Sigmoid colon (tissue), 7 donors: ENCODE measurements around the gene PDGFRA. TPM values are rescaled to one million over a fixed set of nuclear protein-coding genes. Genes with fewer than 3 reads are reported as not detected.
A peak's percentile ranks its signal among the peaks of the same experiment; 100 is the strongest.

ENCODE experiments used
- DNase-seq: peaks from one replicate; pipeline ENCODE4 v3.0.0-alpha.2; 2019
- H3K27ac ChIP-seq, 4 donors: fragments of 200-600 bp; sonication (generic); one replicate each; pipeline ENCODE4 v1.5.1; 2016 to 2019; ENCODE audit warnings: mild to moderate bottlenecking in 1 of 4
- H3K27me3 ChIP-seq, 3 donors: fragments of 200-600 bp; sonication (generic); one replicate each; pipeline ENCODE4 v1.5.1; 2019; ENCODE audit warnings: mild to moderate bottlenecking in 1 of 3
- H3K36me3 ChIP-seq, 4 donors: fragments of 200-600 bp; sonication (generic); one replicate each; pipeline ENCODE4 v1.5.1; 2016 to 2019
- H3K4me1 ChIP-seq, 4 donors: fragments of 200-600 bp; sonication (generic); one replicate each; pipeline ENCODE4 v1.5.1; 2017 to 2019
- H3K4me3 ChIP-seq, 4 donors: fragments of 200-600 bp; sonication (generic); one replicate each; pipeline ENCODE4 v1.5.1; 2017 to 2019; ENCODE audit warnings: mild to moderate bottlenecking in 2 of 4, moderate library complexity in 1 of 4
- H3K9me3 ChIP-seq, 4 donors: fragments of 200-600 bp in 3 of 4; sonication (generic) in 3 of 4; one replicate each; pipeline versions ENCODE4 v1.5.1 to v1.6.1; 2013 to 2019
- EP300 ChIP-seq, 4 donors: sonication (generic); formaldehyde crosslinking; IDR thresholded peaks; one replicate each; pipeline ENCODE4 v1.6.1; 2017; ENCODE audit warnings: antibody characterized with exemption in 4 of 4
- POLR2A ChIP-seq, 2 donors: fragments of 450-650 bp; IDR thresholded peaks; one replicate each; pipeline ENCODE4 v1.6.1; 2016; ENCODE audit warnings: antibody characterized with exemption in 2 of 2, mild to moderate bottlenecking in 2 of 2, moderate library complexity in 2 of 2
- POLR2AphosphoS5 ChIP-seq, 4 donors: sonication (generic); formaldehyde crosslinking; IDR thresholded peaks; one replicate each; pipeline ENCODE4 v1.6.1; 2017; ENCODE audit warnings: antibody characterized with exemption in 4 of 4
- WGBS, 2 donors: extraction: QIAGEN DNeasy Blood & Tissue Kit; methylation state at CpG; one replicate each; pipeline ENCODE4 v1.1.7; 2013; 5-methylcytosine and 5-hydroxymethylcytosine counted together
- intact Hi-C: fragments of 100-400 bp; cut with DNase I; formaldehyde crosslinking; loops from one replicate; pipeline ENCODE4 v1.15.1; 2023
- polyA plus RNA-seq, 3 donors: library from polyadenylated mRNA; stranded (reverse); fragments of 200-250 nt; gene quantifications; one replicate each; pipeline ENCODE4 v1.2.3, GENCODE V29; 2013
- total RNA-seq, 4 donors: library from RNA; depleted of rRNA; stranded (reverse); fragments of >200 nt; gene quantifications; one replicate each; pipeline ENCODE4 v1.1.0, GENCODE V29; 2016
- TF ChIP-seq, protein P1 (sequence below), 4 experiments: fragments of 450-650 bp in 3 of 4; fragments of 200-600 bp in 1 of 4; IDR thresholded peaks; one replicate each; pipeline ENCODE4 v1.5.1; 2016 to 2019; ENCODE audit warnings: antibody characterized with exemption in 4 of 4, mild to moderate bottlenecking in 3 of 4, moderate library complexity in 2 of 4
- donor health status: healthy with polysubstance abuse.
- donor health status: Bipolar disorder and iron deficiency.
- donor health status: healthy.

The PDGFRA gene
- total and polyA plus RNA-seq, 7 donors = 3.2 to 222 (median 170) TPM

GRCh38 chr4:54186371-54186770, 42.7 kb upstream of the PDGFRA start:
- peaks cover 0 to 8% (median 3%) of the 10 kb centered on the region in 4 donors for H3K4me1 ChIP-seq
- no peak for TF ChIP-seq EP300 (IDR thresholded peaks at IDR 0.05)
- no peak for TF ChIP-seq POLR2A (IDR thresholded peaks at IDR 0.05)
- no peak for TF ChIP-seq POLR2AphosphoS5 (IDR thresholded peaks at IDR 0.05)
- TF ChIP-seq, protein P1, sequence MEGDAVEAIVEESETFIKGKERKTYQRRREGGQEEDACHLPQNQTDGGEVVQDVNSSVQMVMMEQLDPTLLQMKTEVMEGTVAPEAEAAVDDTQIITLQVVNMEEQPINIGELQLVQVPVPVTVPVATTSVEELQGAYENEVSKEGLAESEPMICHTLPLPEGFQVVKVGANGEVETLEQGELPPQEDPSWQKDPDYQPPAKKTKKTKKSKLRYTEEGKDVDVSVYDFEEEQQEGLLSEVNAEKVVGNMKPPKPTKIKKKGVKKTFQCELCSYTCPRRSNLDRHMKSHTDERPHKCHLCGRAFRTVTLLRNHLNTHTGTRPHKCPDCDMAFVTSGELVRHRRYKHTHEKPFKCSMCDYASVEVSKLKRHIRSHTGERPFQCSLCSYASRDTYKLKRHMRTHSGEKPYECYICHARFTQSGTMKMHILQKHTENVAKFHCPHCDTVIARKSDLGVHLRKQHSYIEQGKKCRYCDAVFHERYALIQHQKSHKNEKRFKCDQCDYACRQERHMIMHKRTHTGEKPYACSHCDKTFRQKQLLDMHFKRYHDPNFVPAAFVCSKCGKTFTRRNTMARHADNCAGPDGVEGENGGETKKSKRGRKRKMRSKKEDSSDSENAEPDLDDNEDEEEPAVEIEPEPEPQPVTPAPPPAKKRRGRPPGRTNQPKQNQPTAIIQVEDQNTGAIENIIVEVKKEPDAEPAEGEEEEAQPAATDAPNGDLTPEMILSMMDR (IDR thresholded peaks at IDR 0.05) = no peak
- intact Hi-C loops = no loop called here
- H3K27me3 ChIP-seq = no peaks in the 10 kb centered on the region
- H3K4me3 ChIP-seq = no peak overlapping the region
- WGBS, 2 donors = 92 to 94% methylated on average over 6 of the region's 6 CpGs
- no peaks in the 10 kb centered on the region for H3K36me3 ChIP-seq
- no peaks in the 10 kb centered on the region for H3K9me3 ChIP-seq
- DNase-seq = no peak
- H3K27ac ChIP-seq = no peak overlapping the region

GRCh38 chr4:54187148-54187547, 41.9 kb upstream of the PDGFRA start:
- 81 to 84% methylated on average over 9 of the region's 9 CpGs for WGBS, 2 donors
- DNase-seq = no peak
- no peak overlapping the region for H3K27ac ChIP-seq
- H3K4me3 ChIP-seq = no peak overlapping the region
- intact Hi-C loops = no loop called here
- peaks cover 0 to 8% (median 3%) of the 10 kb centered on the region in 4 donors for H3K4me1 ChIP-seq
- TF ChIP-seq POLR2AphosphoS5 (IDR thresholded peaks at IDR 0.05) = no peak
- TF ChIP-seq, protein P1 (IDR thresholded peaks at IDR 0.05) = no peak
- no peak for TF ChIP-seq EP300 (IDR thresholded peaks at IDR 0.05)
- TF ChIP-seq POLR2A (IDR thresholded peaks at IDR 0.05) = no peak
- H3K36me3 ChIP-seq = no peaks in the 10 kb centered on the region
- H3K9me3 ChIP-seq = no peaks in the 10 kb centered on the region
- H3K27me3 ChIP-seq = no peaks in the 10 kb centered on the region

GRCh38 chr4:54189140-54189539, 40.0 kb upstream of the PDGFRA start:
- no peak for TF ChIP-seq POLR2A (IDR thresholded peaks at IDR 0.05)
- no peak for TF ChIP-seq EP300 (IDR thresholded peaks at IDR 0.05)
- TF ChIP-seq POLR2AphosphoS5 (IDR thresholded peaks at IDR 0.05) = no peak
- TF ChIP-seq, protein P1 (IDR thresholded peaks at IDR 0.05) = no peak
- 51 to 53% methylated on average over 2 of the region's 2 CpGs for WGBS, 2 donors
- Histone ChIP-seq H3K4me3 (no peak overlapping the region), H3K4me1 (peaks cover 0 to 8% (median 3%) of the 10 kb centered on the region in 4 donors), H3K27ac (no peak overlapping the region), H3K36me3 (no peaks in the 10 kb centered on the region), H3K27me3 (no peaks in the 10 kb centered on the region), H3K9me3 (no peaks in the 10 kb centered on the region)
- intact Hi-C loops = no loop called here
- no peak for DNase-seq

- Histone ChIP-seq H3K4me1 (peaks cover 0 to 21% (median 16%) of the 10 kb centered on the region in 4 donors), H3K27ac (no peak overlapping the region), H3K4me3 (no peak overlapping the region), H3K9me3 (no peaks in the 10 kb centered on the region), H3K27me3 (no peaks in the 10 kb centered on the region), H3K36me3 (no peaks in the 10 kb centered on the region)
- intact Hi-C loops = no loop called here
- TF ChIP-seq, protein P1 (IDR thresholded peaks at IDR 0.05) = no peak
- TF ChIP-seq POLR2AphosphoS5 (IDR thresholded peaks at IDR 0.05) (no peak), EP300 (IDR thresholded peaks at IDR 0.05) (no peak), POLR2A (IDR thresholded peaks at IDR 0.05) (no peak)
- no peak for DNase-seq
- 92 to 94% methylated on average over 16 of the region's 16 CpGs for WGBS, 2 donors
Measured at GRCh38 chr4:54192811-54193210, 36.3 kb upstream of the PDGFRA start.

DNA sequence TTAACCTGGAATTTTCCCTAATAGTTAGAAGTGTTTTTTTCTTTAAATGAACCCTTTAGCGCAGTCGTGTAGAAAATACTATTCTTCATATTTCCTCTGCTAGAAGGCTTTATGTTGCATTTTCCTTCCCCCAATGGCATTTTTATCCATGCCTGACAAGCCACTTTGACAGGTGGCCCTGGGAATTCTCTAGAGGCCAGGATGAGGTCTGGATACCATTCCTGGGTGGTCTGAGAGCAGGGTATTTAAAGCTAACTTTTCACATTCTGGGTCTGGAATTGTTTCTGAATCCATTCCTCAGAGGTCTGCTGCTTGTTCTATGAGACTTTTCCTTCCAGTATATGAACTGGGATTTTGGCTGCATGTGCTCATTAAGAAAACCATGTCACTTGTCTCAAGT, 31.2 kb upstream of the PDGFRA start:
- H3K4me1 ChIP-seq = peaks cover 0 to 22% (median 20%) of the 10 kb centered on the region in 4 donors
- TF ChIP-seq, protein P1 (IDR thresholded peaks at IDR 0.05) = no peak
- peak in 2 of 4 donors; percentile 43 to 47 for TF ChIP-seq POLR2AphosphoS5 (IDR thresholded peaks at IDR 0.05)
- no peaks in the 10 kb centered on the region for H3K9me3 ChIP-seq
- WGBS, 2 donors = 90 to 98% methylated on average over 2 of the region's 2 CpGs
- intact Hi-C loops = loop anchor here (2.0 to 5.0 kb wide), 2 partner anchors 133 to 381 kb away; partner anchors contain the start of gene CHIC2
- DNase-seq = no peak
- peak overlapping the region in 1 of 4 donors; percentile 2 for H3K4me3 ChIP-seq
- no peaks in the 10 kb centered on the region for H3K27me3 ChIP-seq
- peak overlapping the region in 3 of 4 donors; percentile 25 to 78 (median 74) for H3K27ac ChIP-seq
- no peaks in the 10 kb centered on the region for H3K36me3 ChIP-seq
